IgD-negative memory B cell (primary cell): ENCODE measurements around the gene PTH1R. TPM values are rescaled to one million over a fixed set of nuclear protein-coding genes. Genes with fewer than 3 reads are reported as not detected.

Source experiments
- H3K27ac Mint-ChIP-seq, 3 donors: one replicate each; pipeline ENCODE4 v1.8.0; 2020 to 2022; ENCODE audit warnings: mild to moderate bottlenecking in 3 of 3, mixed read lengths in 3 of 3, moderate library complexity in 1 of 3
- H3K27me3 Mint-ChIP-seq: one replicate; pipeline ENCODE4 v1.8.0; 2021; ENCODE audit warnings: mixed read lengths
- H3K36me3 Mint-ChIP-seq: one replicate; pipeline ENCODE4 v1.8.0; 2020; ENCODE audit warnings: mild to moderate bottlenecking, mixed read lengths
- H3K4me1 Mint-ChIP-seq, 3 donors: one replicate each; pipeline ENCODE4 v1.8.0; 2020 to 2022; ENCODE audit warnings: mixed read lengths in 3 of 3, mild to moderate bottlenecking in 1 of 3
- H3K4me3 Mint-ChIP-seq, 4 donors: one replicate each; pipeline ENCODE4 v1.8.0; 2020 to 2022; ENCODE audit warnings: mild to moderate bottlenecking in 4 of 4, mixed read lengths in 4 of 4, moderate library complexity in 3 of 4
- H3K9me3 Mint-ChIP-seq, 3 donors: one replicate each; pipeline ENCODE4 v1.8.0; 2020 to 2021; ENCODE audit warnings: mixed read lengths in 3 of 3, mild to moderate bottlenecking in 1 of 3
- polyA plus RNA-seq: library from polyadenylated mRNA; unstranded; fragments of 300-500 nt; fragmentation: Illumina TruSeq; gene quantifications from one replicate; pipeline ENCODE4 v1.2.3, GENCODE V29; 2021

The PTH1R gene
- polyA plus RNA-seq, 1 donor from 2014 or later: not detected

DNA sequence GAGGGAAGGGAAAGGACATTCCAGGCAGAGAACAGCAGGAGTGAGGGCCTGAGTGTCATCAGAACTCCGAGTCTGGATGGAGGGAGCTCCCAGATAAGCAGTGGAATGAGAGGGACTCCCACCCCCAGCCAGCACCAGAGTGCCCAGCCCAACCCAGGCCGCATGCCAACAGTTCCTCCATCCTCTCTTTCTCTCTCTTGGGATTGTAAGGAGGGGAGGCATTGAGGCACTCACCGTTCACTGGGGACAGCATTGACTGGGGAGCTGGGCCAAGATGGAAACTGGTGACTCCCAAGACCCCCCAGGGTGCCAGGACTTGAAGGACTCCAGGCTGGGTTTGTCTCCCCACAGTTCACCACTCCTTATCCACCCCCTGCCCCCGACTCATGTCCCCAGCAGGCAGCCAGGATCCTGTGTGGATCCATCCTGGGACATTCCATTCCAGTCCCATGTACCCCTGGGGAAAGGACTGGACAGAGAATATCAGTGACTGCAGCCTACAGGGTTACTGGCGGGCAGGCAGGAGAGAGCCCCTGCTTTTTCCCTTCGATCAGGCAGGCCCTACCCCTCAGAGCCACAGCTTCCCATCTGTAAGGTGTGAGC is 15.7 kb downstream of the PTH1R start:
- H3K27ac Mint-ChIP-seq: no peak overlapping the region
- H3K36me3 Mint-ChIP-seq: no peaks in the 10 kb centered on the region
- peak overlapping the region in 2 of 4 donors; percentile 27 to 82 for H3K4me3 Mint-ChIP-seq
- H3K9me3 Mint-ChIP-seq: peaks cover 0 to 2% (median 0%) of the 10 kb centered on the region in 3 donors
- peaks cover 0 to 14% (median 5%) of the 10 kb centered on the region in 3 donors for H3K4me1 Mint-ChIP-seq
- H3K27me3 Mint-ChIP-seq: peaks cover 43% of the 10 kb centered on the region

DNA sequence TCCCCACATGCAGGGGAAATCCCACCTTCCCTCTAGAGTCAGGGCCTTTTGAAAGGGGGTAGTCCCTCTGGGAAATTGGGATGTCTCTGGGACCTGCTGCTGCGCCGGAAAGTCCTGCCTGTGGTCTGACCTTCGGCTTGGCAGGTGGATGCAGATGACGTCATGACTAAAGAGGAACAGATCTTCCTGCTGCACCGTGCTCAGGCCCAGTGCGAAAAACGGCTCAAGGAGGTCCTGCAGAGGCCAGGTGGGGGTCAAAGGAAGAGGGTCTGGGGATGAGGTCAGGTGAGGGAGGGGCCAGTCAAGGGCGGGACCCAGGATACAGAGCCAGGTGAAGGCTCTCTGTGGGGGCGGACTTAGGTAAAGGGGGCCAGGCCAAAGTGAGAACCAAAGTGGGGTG is 16.2 kb downstream of the PTH1R start:
- Mint-ChIP-seq H3K36me3 (no peaks in the 10 kb centered on the region), H3K9me3 (peaks cover 0 to 2% (median 0%) of the 10 kb centered on the region in 3 donors), H3K27ac (no peak overlapping the region), H3K27me3 (peaks cover 45% of the 10 kb centered on the region), H3K4me3 (peak overlapping the region in 1 of 4 donors; percentile 67), H3K4me1 (peaks cover 0 to 14% (median 8%) of the 10 kb centered on the region in 3 donors)

DNA sequence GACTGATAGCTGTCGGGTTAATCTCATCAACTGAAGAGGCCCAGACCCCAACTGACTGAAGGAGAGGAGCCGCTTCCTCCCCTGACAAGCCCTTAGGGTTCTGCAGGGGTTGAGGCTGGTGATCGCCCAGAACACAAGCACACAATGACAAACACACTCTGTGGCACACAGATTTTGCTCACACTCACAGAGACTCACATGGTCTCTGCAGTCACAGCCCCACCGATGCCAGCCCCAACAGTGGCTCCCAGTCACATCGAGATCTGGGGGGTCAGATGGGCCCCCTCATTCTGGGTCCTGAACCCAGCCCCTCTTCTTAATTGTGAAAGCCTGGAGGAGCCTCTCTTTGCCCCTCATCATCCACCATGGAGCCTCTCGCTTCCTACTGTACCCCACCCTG is 16.7 kb downstream of the PTH1R start:
- Mint-ChIP-seq H3K36me3 (no peaks in the 10 kb centered on the region), H3K27me3 (peaks cover 47% of the 10 kb centered on the region), H3K4me3 (peak overlapping the region in 1 of 4 donors; percentile 58), H3K9me3 (peaks cover 0 to 2% (median 0%) of the 10 kb centered on the region in 3 donors), H3K4me1 (peaks cover 0 to 14% (median 9%) of the 10 kb centered on the region in 3 donors), H3K27ac (no peak overlapping the region)

GRCh38 chr3:46895204-46895660 is 17.7 kb downstream of the PTH1R start:
- Mint-ChIP-seq H3K27me3 (peaks cover 43% of the 10 kb centered on the region), H3K27ac (no peak overlapping the region), H3K4me1 (peaks cover 0 to 14% (median 9%) of the 10 kb centered on the region in 3 donors), H3K36me3 (no peaks in the 10 kb centered on the region), H3K9me3 (peaks cover 0 to 2% (median 0%) of the 10 kb centered on the region in 3 donors), H3K4me3 (peak overlapping the region in 1 of 4 donors; percentile 3)

DNA sequence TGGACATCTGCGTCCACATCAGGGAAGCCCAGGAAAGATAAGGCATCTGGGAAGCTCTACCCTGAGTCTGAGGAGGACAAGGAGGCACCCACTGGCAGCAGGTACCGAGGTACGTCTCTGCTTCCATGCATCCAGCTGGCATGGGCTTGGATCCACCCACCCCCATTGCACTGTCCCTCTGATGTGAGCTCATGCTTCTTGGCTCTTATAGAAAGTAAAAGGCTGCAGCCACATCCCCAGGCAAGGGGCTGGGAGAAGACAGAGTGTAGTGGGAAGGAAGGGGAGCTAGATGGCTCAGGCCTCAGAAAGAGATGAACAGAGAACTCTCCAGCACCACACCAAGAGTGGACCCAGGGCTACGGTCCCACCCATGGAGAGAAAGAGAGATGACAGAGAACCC is 18.2 kb downstream of the PTH1R start:
- Mint-ChIP-seq H3K36me3 (no peaks in the 10 kb centered on the region), H3K4me1 (peaks cover 0 to 14% (median 9%) of the 10 kb centered on the region in 3 donors), H3K27ac (no peak overlapping the region), H3K27me3 (peaks cover 40% of the 10 kb centered on the region), H3K9me3 (peaks cover 0 to 2% (median 0%) of the 10 kb centered on the region in 3 donors), H3K4me3 (no peak overlapping the region)

- peaks cover 35% of the 10 kb centered on the region for H3K27me3 Mint-ChIP-seq
Observed at GRCh38 chr3:46896386-46896785, 18.9 kb downstream of the PTH1R start.

DNA sequence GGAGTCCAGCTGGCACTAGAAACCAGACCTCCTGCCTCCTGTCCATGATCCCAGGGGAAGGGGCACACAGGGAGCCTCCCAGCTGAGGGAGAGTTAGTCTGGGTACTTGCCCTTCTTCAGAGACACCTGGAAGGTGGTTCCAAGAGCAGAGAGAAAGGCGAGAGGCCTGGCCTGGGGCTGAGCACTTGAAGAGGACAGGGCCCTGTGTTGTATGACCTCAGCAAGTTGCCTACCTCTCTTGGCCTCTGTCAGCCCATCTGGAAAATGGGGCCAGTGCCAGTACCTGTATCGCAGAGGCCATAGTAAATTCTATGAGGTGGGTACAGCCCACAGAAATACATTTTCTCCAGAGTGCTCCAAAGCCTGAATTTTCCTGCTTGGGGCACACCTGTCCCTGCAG is 19.5 kb downstream of the PTH1R start:
- Mint-ChIP-seq H3K9me3 (peaks cover 0 to 2% (median 0%) of the 10 kb centered on the region in 3 donors), H3K36me3 (no peaks in the 10 kb centered on the region), H3K4me1 (peaks cover 0 to 9% (median 9%) of the 10 kb centered on the region in 3 donors), H3K27me3 (peaks cover 29% of the 10 kb centered on the region), H3K4me3 (no peak overlapping the region), H3K27ac (no peak overlapping the region)

More at GRCh38 chr3:46896386-46896785, 18.9 kb downstream of the PTH1R start:
- Mint-ChIP-seq H3K36me3 (no peaks in the 10 kb centered on the region), H3K9me3 (peaks cover 0 to 2% (median 0%) of the 10 kb centered on the region in 3 donors), H3K4me3 (no peak overlapping the region), H3K4me1 (peaks cover 0 to 14% (median 9%) of the 10 kb centered on the region in 3 donors), H3K27ac (peak overlapping the region in 1 of 3 donors; percentile 5)

DNA sequence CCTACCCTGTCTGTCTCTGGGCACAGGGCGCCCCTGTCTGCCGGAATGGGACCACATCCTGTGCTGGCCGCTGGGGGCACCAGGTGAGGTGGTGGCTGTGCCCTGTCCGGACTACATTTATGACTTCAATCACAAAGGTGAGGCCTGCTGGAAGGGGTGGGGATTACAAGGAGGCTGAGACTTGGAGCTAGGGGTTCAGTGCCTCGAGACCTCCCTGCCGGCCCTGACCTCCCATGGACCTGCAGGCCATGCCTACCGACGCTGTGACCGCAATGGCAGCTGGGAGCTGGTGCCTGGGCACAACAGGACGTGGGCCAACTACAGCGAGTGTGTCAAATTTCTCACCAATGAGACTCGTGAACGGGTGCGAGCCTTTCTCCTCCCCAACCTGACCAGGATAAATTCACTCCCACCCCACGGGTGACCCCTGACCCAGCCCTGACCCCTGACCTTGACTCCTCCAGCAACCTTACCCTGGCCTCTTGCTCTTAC is 20.4 kb downstream of the PTH1R start:
- H3K4me1 Mint-ChIP-seq: peaks cover 0 to 9% (median 6%) of the 10 kb centered on the region in 3 donors
- no peak overlapping the region for H3K27ac Mint-ChIP-seq
- peaks cover 0 to 2% (median 0%) of the 10 kb centered on the region in 3 donors for H3K9me3 Mint-ChIP-seq
- H3K4me3 Mint-ChIP-seq: peak overlapping the region in 2 of 4 donors; percentile 41 to 57
- no peaks in the 10 kb centered on the region for H3K36me3 Mint-ChIP-seq
- peaks cover 22% of the 10 kb centered on the region for H3K27me3 Mint-ChIP-seq

DNA sequence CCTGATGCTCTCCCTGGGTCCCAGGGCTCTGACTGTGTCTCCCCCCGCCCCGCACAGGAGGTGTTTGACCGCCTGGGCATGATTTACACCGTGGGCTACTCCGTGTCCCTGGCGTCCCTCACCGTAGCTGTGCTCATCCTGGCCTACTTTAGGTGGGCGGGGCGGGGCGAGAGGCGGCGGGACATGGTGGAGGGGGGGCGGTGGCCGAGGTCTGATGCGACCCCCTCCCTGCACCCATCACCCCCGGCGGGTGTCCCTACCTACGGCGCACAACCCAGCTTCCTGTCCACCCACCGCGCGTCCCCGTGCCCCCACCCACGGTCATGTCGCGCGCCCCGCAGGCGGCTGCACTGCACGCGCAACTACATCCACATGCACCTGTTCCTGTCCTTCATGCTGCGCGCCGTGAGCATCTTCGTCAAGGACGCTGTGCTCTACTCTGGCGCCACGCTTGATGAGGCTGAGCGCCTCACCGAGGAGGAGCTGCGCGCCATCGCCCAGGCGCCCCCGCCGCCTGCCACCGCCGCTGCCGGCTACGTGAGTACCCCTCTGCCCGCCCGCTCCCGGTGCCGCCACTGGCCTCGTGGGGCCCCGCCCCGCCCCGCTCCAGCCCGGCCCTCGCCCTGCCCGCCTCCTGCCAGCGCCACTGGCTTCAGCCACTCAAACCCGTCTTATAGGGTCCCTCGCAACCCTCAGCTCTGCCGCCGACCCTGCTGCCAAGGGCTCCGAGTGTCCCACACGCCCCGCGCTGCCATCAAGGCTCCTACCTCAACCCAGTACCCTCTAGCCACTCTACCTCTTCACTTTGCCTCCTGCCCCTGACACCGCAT is 21.0 kb downstream of the PTH1R start:
- peak overlapping the region in 3 of 4 donors; percentile 39 to 55 (median 41) for H3K4me3 Mint-ChIP-seq
- peaks cover 0 to 2% (median 0%) of the 10 kb centered on the region in 3 donors for H3K9me3 Mint-ChIP-seq
- no peak overlapping the region for H3K27ac Mint-ChIP-seq
- H3K27me3 Mint-ChIP-seq: peaks cover 16% of the 10 kb centered on the region
- no peaks in the 10 kb centered on the region for H3K36me3 Mint-ChIP-seq
- peaks cover 0 to 9% (median 6%) of the 10 kb centered on the region in 3 donors for H3K4me1 Mint-ChIP-seq

DNA sequence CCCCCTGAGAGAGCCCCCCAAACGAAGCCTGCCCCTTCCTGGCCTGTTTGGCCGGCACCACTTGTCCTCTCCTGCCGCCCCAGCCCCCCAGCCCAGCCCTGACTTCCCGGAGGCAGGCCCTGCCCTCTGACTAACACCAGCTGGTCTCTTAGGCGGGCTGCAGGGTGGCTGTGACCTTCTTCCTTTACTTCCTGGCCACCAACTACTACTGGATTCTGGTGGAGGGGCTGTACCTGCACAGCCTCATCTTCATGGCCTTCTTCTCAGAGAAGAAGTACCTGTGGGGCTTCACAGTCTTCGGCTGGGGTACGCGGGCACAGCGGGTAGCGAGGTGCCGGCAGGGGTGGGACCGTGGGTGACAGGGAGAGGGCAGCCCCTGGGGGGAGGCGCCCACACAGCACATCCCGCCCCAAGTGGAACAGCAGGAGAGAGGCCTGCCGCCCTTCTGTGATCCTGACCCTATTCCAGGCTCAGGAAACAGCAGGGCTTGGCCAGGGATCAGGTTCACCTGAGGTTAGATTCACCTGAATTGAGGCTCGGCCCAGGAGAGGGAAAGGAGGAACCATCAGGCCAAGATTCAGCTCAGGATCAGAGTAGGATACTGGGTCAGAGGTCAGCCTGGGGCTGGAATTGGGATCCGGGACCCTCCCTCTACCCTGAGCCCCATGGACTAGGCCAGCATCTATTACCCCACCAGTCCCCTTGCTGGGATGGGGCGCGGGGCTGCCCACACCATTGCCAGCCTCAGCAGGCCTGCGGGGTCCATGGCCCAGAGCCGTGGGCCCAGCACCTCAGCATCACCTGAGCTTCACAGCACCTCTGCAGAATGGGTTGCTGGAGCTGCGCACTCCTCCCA is 21.9 kb downstream of the PTH1R start:
- Mint-ChIP-seq H3K36me3 (no peaks in the 10 kb centered on the region), H3K4me1 (peaks cover 0 to 9% (median 4%) of the 10 kb centered on the region in 3 donors), H3K9me3 (peaks cover 0 to 2% (median 0%) of the 10 kb centered on the region in 3 donors), H3K27me3 (peaks cover 13% of the 10 kb centered on the region), H3K27ac (no peak overlapping the region), H3K4me3 (peak overlapping the region in 1 of 4 donors; percentile 22)

DNA sequence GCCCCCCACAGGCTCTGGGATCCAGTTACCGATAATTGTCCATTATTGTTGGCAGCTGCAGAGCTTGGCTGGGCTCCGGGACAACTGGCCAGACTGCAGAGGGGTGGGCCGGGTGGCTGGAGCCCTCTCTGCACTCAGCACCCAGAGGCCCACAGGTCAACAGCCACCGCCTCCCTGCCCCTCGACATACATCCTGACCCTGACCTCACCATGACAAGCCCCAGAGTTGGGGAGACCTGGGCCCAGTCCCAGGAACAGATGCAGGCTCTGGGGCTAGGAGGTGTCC is 22.4 kb downstream of the PTH1R start:
- H3K9me3 Mint-ChIP-seq: peaks cover 0 to 2% (median 0%) of the 10 kb centered on the region in 3 donors
- H3K27me3 Mint-ChIP-seq: peaks cover 13% of the 10 kb centered on the region
- H3K27ac Mint-ChIP-seq: peak overlapping the region in 1 of 3 donors; percentile 22
- H3K36me3 Mint-ChIP-seq: no peaks in the 10 kb centered on the region
- no peak overlapping the region for H3K4me3 Mint-ChIP-seq
- peaks cover 0 to 9% (median 4%) of the 10 kb centered on the region in 3 donors for H3K4me1 Mint-ChIP-seq

DNA sequence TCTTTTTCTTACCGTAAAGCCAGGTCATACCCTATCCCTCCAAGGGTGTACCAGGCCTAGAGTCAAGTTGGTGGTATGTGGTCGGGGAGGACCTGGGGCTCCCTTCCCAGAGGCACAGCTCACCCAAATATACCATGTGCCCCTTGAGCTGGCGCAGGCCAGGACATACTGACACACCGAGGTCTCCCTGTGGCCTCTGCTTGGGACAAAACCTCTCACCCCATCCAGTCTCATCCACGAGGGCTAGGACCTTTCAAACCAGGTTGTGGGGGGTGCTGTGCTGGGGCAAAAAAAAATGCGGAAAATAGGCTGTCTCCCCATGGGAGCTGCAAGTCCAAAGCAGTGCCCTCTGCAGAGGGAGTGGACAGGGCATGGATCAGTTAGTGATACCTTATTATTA is 22.8 kb downstream of the PTH1R start:
- Mint-ChIP-seq H3K36me3 (no peaks in the 10 kb centered on the region), H3K9me3 (no peaks in the 10 kb centered on the region), H3K4me3 (no peak overlapping the region), H3K27ac (peak overlapping the region in 1 of 3 donors; percentile 22), H3K27me3 (peaks cover 13% of the 10 kb centered on the region), H3K4me1 (peaks cover 0 to 7% (median 3%) of the 10 kb centered on the region in 3 donors)

DNA sequence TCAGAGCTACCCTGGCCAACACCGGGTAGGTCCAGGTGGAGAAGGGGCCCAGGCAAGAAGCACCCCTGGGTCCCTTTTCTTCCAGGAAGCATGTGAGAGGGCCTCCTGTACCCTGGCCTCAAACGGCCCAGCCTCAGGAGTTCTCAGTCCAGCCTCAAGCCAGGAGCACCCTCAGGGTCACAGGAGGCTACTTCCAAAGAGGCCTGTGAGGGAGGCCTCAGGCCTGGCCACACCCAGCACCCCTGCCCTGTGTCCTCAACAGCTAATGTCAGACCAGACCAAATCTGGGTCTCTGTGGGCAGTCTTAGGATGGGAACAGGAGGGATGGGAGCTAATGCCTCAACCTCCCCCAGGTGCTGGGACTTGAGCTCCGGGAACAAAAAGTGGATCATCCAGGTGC is 23.5 kb downstream of the PTH1R start:
- peaks cover 11% of the 10 kb centered on the region for H3K27me3 Mint-ChIP-seq
- no peaks in the 10 kb centered on the region for H3K9me3 Mint-ChIP-seq
- H3K4me3 Mint-ChIP-seq: no peak overlapping the region
- H3K36me3 Mint-ChIP-seq: no peaks in the 10 kb centered on the region
- peaks cover 0 to 7% (median 2%) of the 10 kb centered on the region in 3 donors for H3K4me1 Mint-ChIP-seq
- H3K27ac Mint-ChIP-seq: no peak overlapping the region

GRCh38 chr3:46901591-46902187 is 24.2 kb downstream of the PTH1R start:
- no peaks in the 10 kb centered on the region for H3K36me3 Mint-ChIP-seq
- H3K27ac Mint-ChIP-seq: no peak overlapping the region
- peaks cover 9% of the 10 kb centered on the region for H3K27me3 Mint-ChIP-seq

More at GRCh38 chr3:46901591-46902187, 24.2 kb downstream of the PTH1R start:
- H3K4me3 Mint-ChIP-seq: no peak overlapping the region
- H3K4me1 Mint-ChIP-seq: peaks cover 0 to 7% (median 2%) of the 10 kb centered on the region in 3 donors
- no peaks in the 10 kb centered on the region for H3K9me3 Mint-ChIP-seq
